Measurements from ENCODE around the gene MCTP1. TPM values are rescaled to one million over a fixed set of nuclear protein-coding genes. Genes with fewer than 3 reads are reported as not detected.
"Not testable (repeated sequence)": the region's sequence is repeated elsewhere in the genome, so short reads cannot be mapped to it uniquely, and the experiment has no call there.

The MCTP1 gene
- total RNA-seq, 2 experiments from 2014 or later: not detected

- H3K9me3 Mint-ChIP-seq: no peaks in the 10 kb centered on the region
- no peaks in the 10 kb centered on the region for H3K36me3 Mint-ChIP-seq
Observed at GRCh38 chr5:95027151-95027721, 257.7 kb downstream of the MCTP1 start.

GRCh38 chr5:95026718-95027117 is 258.2 kb downstream of the MCTP1 start:
- Mint-ChIP-seq H3K27ac (no peak overlapping the region), H3K4me1 (ENCODE audit: low read depth) (no peaks in the 10 kb centered on the region), H3K9me3 (no peaks in the 10 kb centered on the region), H3K27me3 (no peaks in the 10 kb centered on the region), H3K36me3 (no peaks in the 10 kb centered on the region), H3K4me3 (no peak overlapping the region)
- ChIA-PET POLR2A (no interaction called here), CTCF (no interaction called here)
- intact Hi-C loops (cut with micrococcal nuclease): no loop called here
- DNase-seq: no peak

More at GRCh38 chr5:95027151-95027721, 257.7 kb downstream of the MCTP1 start:
- no peak for DNase-seq
- Mint-ChIP-seq H3K4me3 (no peak overlapping the region), H3K27me3 (no peaks in the 10 kb centered on the region), H3K27ac (no peak overlapping the region), H3K4me1 (ENCODE audit: low read depth) (no peaks in the 10 kb centered on the region)
- intact Hi-C loops (cut with micrococcal nuclease): no loop called here
- ChIA-PET POLR2A (no interaction called here), CTCF (no interaction called here)

- Mint-ChIP-seq H3K4me1 (ENCODE audit: low read depth) (no peaks in the 10 kb centered on the region), H3K9me3 (no peaks in the 10 kb centered on the region), H3K36me3 (no peaks in the 10 kb centered on the region), H3K27me3 (no peaks in the 10 kb centered on the region), H3K27ac (no peak overlapping the region), H3K4me3 (no peak overlapping the region)
- CTCF ChIA-PET: no interaction called here
- POLR2A ChIA-PET: no interaction called here
- DNase-seq: no peak
- intact Hi-C loops (cut with micrococcal nuclease): no loop called here
Observed at GRCh38 chr5:95022967-95023695, 261.8 kb downstream of the MCTP1 start.

- intact Hi-C loops (cut with micrococcal nuclease): no loop called here
- ChIA-PET POLR2A (no interaction called here), CTCF (no interaction called here)
- no peaks in the 10 kb centered on the region for H3K27me3 Mint-ChIP-seq
- H3K4me1 Mint-ChIP-seq (ENCODE audit: low read depth): no peaks in the 10 kb centered on the region
- no peak overlapping the region for H3K27ac Mint-ChIP-seq
- H3K4me3 Mint-ChIP-seq: no peak overlapping the region
- no peak for DNase-seq
- no peaks in the 10 kb centered on the region for H3K9me3 Mint-ChIP-seq
- H3K36me3 Mint-ChIP-seq: no peaks in the 10 kb centered on the region
Observed at GRCh38 chr5:95020345-95020744, 264.5 kb downstream of the MCTP1 start.

GRCh38 chr5:95018946-95019345 is 265.9 kb downstream of the MCTP1 start:
- intact Hi-C loops (cut with micrococcal nuclease): no loop called here
- H3K9me3 Mint-ChIP-seq: no peaks in the 10 kb centered on the region
- H3K4me3 Mint-ChIP-seq: no peak overlapping the region
- no peaks in the 10 kb centered on the region for H3K27me3 Mint-ChIP-seq
- no peaks in the 10 kb centered on the region for H3K4me1 Mint-ChIP-seq (ENCODE audit: low read depth)
- DNase-seq: no peak
- H3K27ac Mint-ChIP-seq: no peak overlapping the region
- H3K36me3 Mint-ChIP-seq: no peaks in the 10 kb centered on the region
- ChIA-PET POLR2A (no interaction called here), CTCF (no interaction called here)

- Mint-ChIP-seq H3K9me3 (no peaks in the 10 kb centered on the region), H3K27me3 (no peaks in the 10 kb centered on the region), H3K4me3 (no peak overlapping the region), H3K27ac (no peak overlapping the region), H3K4me1 (ENCODE audit: low read depth) (no peaks in the 10 kb centered on the region), H3K36me3 (no peaks in the 10 kb centered on the region)
- DNase-seq: no peak
- ChIA-PET POLR2A (no interaction called here), CTCF (no interaction called here)
- intact Hi-C loops (cut with micrococcal nuclease): no loop called here
Observed at GRCh38 chr5:95018511-95018910, 266.4 kb downstream of the MCTP1 start.

GRCh38 chr5:95009812-95010211 is 275.1 kb downstream of the MCTP1 start:
- H3K4me1 Mint-ChIP-seq (ENCODE audit: low read depth): no peaks in the 10 kb centered on the region
- DNase-seq: no peak
- H3K27ac Mint-ChIP-seq: no peak overlapping the region
- H3K27me3 Mint-ChIP-seq: no peaks in the 10 kb centered on the region
- ChIA-PET POLR2A (no interaction called here), CTCF (no interaction called here)
- intact Hi-C loops (cut with micrococcal nuclease): no loop called here
- peaks cover 4% of the 10 kb centered on the region for H3K9me3 Mint-ChIP-seq
- no peaks in the 10 kb centered on the region for H3K36me3 Mint-ChIP-seq
- H3K4me3 Mint-ChIP-seq: no peak overlapping the region

GRCh38 chr5:95007921-95008597 is 276.8 kb downstream of the MCTP1 start:
- Mint-ChIP-seq H3K4me3 (no peak overlapping the region), H3K9me3 (peaks cover 14% of the 10 kb centered on the region), H3K36me3 (no peaks in the 10 kb centered on the region), H3K27ac (no peak overlapping the region), H3K27me3 (no peaks in the 10 kb centered on the region), H3K4me1 (ENCODE audit: low read depth) (no peaks in the 10 kb centered on the region)
- ChIA-PET POLR2A (no interaction called here), CTCF (no interaction called here)
- DNase-seq: no peak
- intact Hi-C loops (cut with micrococcal nuclease): no loop called here

GRCh38 chr5:95005811-95006210 is 279.1 kb downstream of the MCTP1 start:
- DNase-seq: no peak
- H3K36me3 Mint-ChIP-seq: no peaks in the 10 kb centered on the region
- H3K4me3 Mint-ChIP-seq: no peak overlapping the region
- no peaks in the 10 kb centered on the region for H3K4me1 Mint-ChIP-seq (ENCODE audit: low read depth)
- POLR2A ChIA-PET: no interaction called here
- CTCF ChIA-PET: no interaction called here
- H3K27ac Mint-ChIP-seq: no peak overlapping the region
- peaks cover 14% of the 10 kb centered on the region for H3K9me3 Mint-ChIP-seq
- H3K27me3 Mint-ChIP-seq: no peaks in the 10 kb centered on the region
- intact Hi-C loops (cut with micrococcal nuclease): no loop called here

- Mint-ChIP-seq H3K27ac (no peak overlapping the region), H3K4me3 (no peak overlapping the region), H3K4me1 (ENCODE audit: low read depth) (no peaks in the 10 kb centered on the region), H3K36me3 (no peaks in the 10 kb centered on the region), H3K9me3 (peaks cover 2% of the 10 kb centered on the region), H3K27me3 (no peaks in the 10 kb centered on the region)
- no peak for DNase-seq
- intact Hi-C loops (cut with micrococcal nuclease): no loop called here
- ChIA-PET CTCF (no interaction called here), POLR2A (no interaction called here)
Observed at GRCh38 chr5:94998670-94999069, 286.2 kb downstream of the MCTP1 start.

GRCh38 chr5:94994537-94994936 is 290.4 kb downstream of the MCTP1 start:
- H3K4me3 Mint-ChIP-seq; H3K4me1 Mint-ChIP-seq (ENCODE audit: low read depth); CTCF ChIA-PET; DNase-seq; intact Hi-C loops (cut with micrococcal nuclease); H3K27me3 Mint-ChIP-seq; H3K36me3 Mint-ChIP-seq; H3K27ac Mint-ChIP-seq; H3K9me3 Mint-ChIP-seq; POLR2A ChIA-PET: not testable (repeated sequence)

GRCh38 chr5:94993491-94993890 is 291.4 kb downstream of the MCTP1 start:
- no peak for DNase-seq
- ChIA-PET CTCF (no interaction called here), POLR2A (no interaction called here)
- no peaks in the 10 kb centered on the region for H3K9me3 Mint-ChIP-seq
- intact Hi-C loops (cut with micrococcal nuclease): no loop called here
- H3K27me3 Mint-ChIP-seq: no peaks in the 10 kb centered on the region
- no peak overlapping the region for H3K4me3 Mint-ChIP-seq
- no peaks in the 10 kb centered on the region for H3K36me3 Mint-ChIP-seq
- H3K4me1 Mint-ChIP-seq (ENCODE audit: low read depth): no peaks in the 10 kb centered on the region
- H3K27ac Mint-ChIP-seq: no peak overlapping the region

GRCh38 chr5:94992325-94992724 is 292.6 kb downstream of the MCTP1 start:
- H3K27me3 Mint-ChIP-seq: no peaks in the 10 kb centered on the region
- H3K4me3 Mint-ChIP-seq: no peak overlapping the region
- CTCF ChIA-PET: no interaction called here
- H3K9me3 Mint-ChIP-seq: no peaks in the 10 kb centered on the region
- no peak for DNase-seq
- H3K36me3 Mint-ChIP-seq: no peaks in the 10 kb centered on the region
- POLR2A ChIA-PET: no interaction called here
- intact Hi-C loops (cut with micrococcal nuclease): no loop called here
- H3K27ac Mint-ChIP-seq: no peak overlapping the region
- H3K4me1 Mint-ChIP-seq (ENCODE audit: low read depth): no peaks in the 10 kb centered on the region
